Measurements from ENCODE around the gene CNPY1. TPM values are rescaled to one million over a fixed set of nuclear protein-coding genes. Genes with fewer than 3 reads are reported as not detected.

CNPY1 gene
- total RNA-seq, 5 donors from 2014 or later (not counting 1 experiment from before 2014, with no cell fraction given) = not detected

DNA sequence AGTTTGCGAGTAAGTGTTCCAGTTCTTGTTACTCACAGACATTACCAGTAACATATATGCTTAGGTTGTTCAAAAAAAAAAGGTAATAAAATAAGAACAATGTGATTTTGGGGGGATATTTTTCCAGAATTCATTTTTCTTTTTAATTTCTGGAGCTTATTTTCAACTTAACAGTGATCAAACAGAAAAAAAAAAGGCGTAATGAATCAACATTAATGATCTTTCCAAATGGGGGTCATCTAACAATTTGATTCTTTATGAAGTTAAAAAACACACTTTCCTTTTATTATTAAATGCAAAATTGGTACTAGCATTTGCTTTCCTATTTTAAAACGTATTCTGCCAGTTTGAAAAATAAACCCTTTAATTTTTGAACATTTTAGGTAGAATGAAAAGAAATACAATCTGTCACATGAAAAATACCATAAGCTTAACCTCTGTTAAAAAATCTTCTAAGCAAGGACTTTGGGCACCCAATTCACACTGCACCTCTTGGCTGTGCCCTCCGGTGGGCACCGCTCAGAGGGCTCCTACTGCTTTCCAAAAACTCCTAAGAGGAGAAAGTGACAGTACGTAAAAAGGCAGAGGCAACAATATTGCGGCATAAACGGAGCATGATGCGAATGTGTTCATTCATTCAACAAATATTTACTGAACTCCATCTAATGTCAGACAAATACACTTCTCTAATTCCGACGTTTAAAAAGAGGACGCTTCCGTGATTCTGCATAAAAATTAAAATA is 32.6 kb downstream of the CNPY1 start:
- Mint-ChIP-seq H3K4me3 (no peak overlapping the region), H3K36me3 (no peaks in the 10 kb centered on the region), H3K4me1 (peaks cover 12 to 16% (median 12%) of the 10 kb centered on the region in 3 donors), H3K27me3 (peaks cover 66 to 73% of the 10 kb centered on the region in 2 donors), H3K27ac (no peak overlapping the region), H3K9me3 (no peaks in the 10 kb centered on the region)
- ChIA-PET POLR2A (no interaction called here), CTCF (no interaction called here)
- no peaks in the 10 kb centered on the region for H3K36me3 ChIP-seq (ENCODE audit: control insufficient read depth in 2 of 2, extremely low read depth in 1 of 2, insufficient read depth in 1 of 2, low read length in 1 of 2)
- ATAC-seq (replicated peaks in 1 of 4) (no peak), DNase-seq (no peak)
- 63% methylated on average over 3 of the region's 13 CpGs for WGBS (ENCODE audit: insufficient coverage)
- H3K4me3 ChIP-seq (ENCODE audit: control insufficient read depth in 1 of 2, extremely low read depth in 1 of 2, low read length in 1 of 2) = no peak overlapping the region
- H3K9me3 ChIP-seq = no peaks in the 10 kb centered on the region
- peaks cover 18 to 48% of the 10 kb centered on the region in 2 experiments for H3K27me3 ChIP-seq (replicated peaks in 1 of 2; ENCODE audit: control insufficient read depth in 2 of 2, extremely low read depth in 1 of 2, insufficient read depth in 2 of 2, low read length in 1 of 2)
- peaks cover 6 to 11% of the 10 kb centered on the region in 2 experiments for H3K4me1 ChIP-seq (ENCODE audit: control insufficient read depth in 1 of 2, extremely low read depth in 1 of 2, insufficient read depth in 2 of 2, low read length in 2 of 2)
- no peak overlapping the region for H3K27ac ChIP-seq (ENCODE audit: low read length)

GRCh38 chr7:155512246-155512887 is 34.0 kb downstream of the CNPY1 start:
- Histone ChIP-seq H3K27me3 (replicated peaks in 1 of 2; ENCODE audit: control insufficient read depth in 2 of 2, extremely low read depth in 1 of 2, insufficient read depth in 2 of 2, low read length in 1 of 2) (peaks cover 25 to 47% of the 10 kb centered on the region in 2 experiments), H3K36me3 (ENCODE audit: control insufficient read depth in 2 of 2, extremely low read depth in 1 of 2, insufficient read depth in 1 of 2, low read length in 1 of 2) (no peaks in the 10 kb centered on the region), H3K27ac (ENCODE audit: low read length) (no peak overlapping the region), H3K4me1 (ENCODE audit: control insufficient read depth in 1 of 2, extremely low read depth in 1 of 2, insufficient read depth in 2 of 2, low read length in 2 of 2) (peaks cover 6 to 11% of the 10 kb centered on the region in 2 experiments), H3K9me3 (no peaks in the 10 kb centered on the region), H3K4me3 (ENCODE audit: control insufficient read depth in 1 of 2, extremely low read depth in 1 of 2, low read length in 1 of 2) (no peak overlapping the region)
- Mint-ChIP-seq H3K36me3 (no peaks in the 10 kb centered on the region), H3K9me3 (no peaks in the 10 kb centered on the region), H3K27ac (no peak overlapping the region), H3K4me3 (no peak overlapping the region), H3K27me3 (peaks cover 66 to 74% of the 10 kb centered on the region in 2 donors), H3K4me1 (peaks cover 13 to 22% (median 17%) of the 10 kb centered on the region in 3 donors)
- no peak for DNase-seq
- ChIA-PET CTCF (no interaction called here), POLR2A (no interaction called here)
- ATAC-seq (replicated peaks in 1 of 4) = no peak
- WGBS (ENCODE audit: insufficient coverage) = no CpG with 5 or more reads among the region's 4 CpGs

DNA sequence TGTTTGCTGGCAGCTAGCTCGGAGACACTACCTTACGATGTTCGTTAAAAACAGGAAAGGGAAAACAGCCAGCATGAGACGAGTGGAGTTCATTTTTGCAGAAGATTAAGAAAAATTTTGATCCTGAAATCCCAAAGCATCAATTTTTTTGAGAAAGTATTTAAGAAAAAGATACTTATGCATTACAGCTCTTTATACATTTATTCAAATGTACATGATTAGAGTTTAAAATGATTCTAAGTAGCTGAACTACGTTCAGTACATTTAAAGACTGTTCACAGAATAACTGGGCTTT is 34.7 kb downstream of the CNPY1 start:
- H3K4me1 Mint-ChIP-seq = peaks cover 19 to 28% (median 22%) of the 10 kb centered on the region in 3 donors
- H3K36me3 Mint-ChIP-seq = no peaks in the 10 kb centered on the region
- POLR2A ChIA-PET = no interaction called here
- Histone ChIP-seq H3K9me3 (no peaks in the 10 kb centered on the region), H3K4me1 (ENCODE audit: control insufficient read depth in 1 of 2, extremely low read depth in 1 of 2, insufficient read depth in 2 of 2, low read length in 2 of 2) (peaks cover 6 to 14% of the 10 kb centered on the region in 2 experiments), H3K36me3 (ENCODE audit: control insufficient read depth in 2 of 2, extremely low read depth in 1 of 2, insufficient read depth in 1 of 2, low read length in 1 of 2) (no peaks in the 10 kb centered on the region), H3K27me3 (replicated peaks in 1 of 2; ENCODE audit: control insufficient read depth in 2 of 2, extremely low read depth in 1 of 2, insufficient read depth in 2 of 2, low read length in 1 of 2) (peaks cover 31 to 42% of the 10 kb centered on the region in 2 experiments), H3K27ac (ENCODE audit: low read length) (no peak overlapping the region), H3K4me3 (ENCODE audit: control insufficient read depth in 1 of 2, extremely low read depth in 1 of 2, low read length in 1 of 2) (no peak overlapping the region)
- no peak overlapping the region for H3K27ac Mint-ChIP-seq
- H3K9me3 Mint-ChIP-seq = no peaks in the 10 kb centered on the region
- CTCF ChIA-PET = interaction anchor here in 1 of 2 donors (1.0 kb wide), 1 partner anchor 584 kb away, joined by 3 read pairs; no protein-coding TSS in a partner anchor
- DNase-seq (no peak), ATAC-seq (replicated peaks in 1 of 4) (no peak)
- WGBS (ENCODE audit: insufficient coverage) = 19% methylated on average over 3 of the region's 5 CpGs
- peaks cover 74 to 75% of the 10 kb centered on the region in 2 donors for H3K27me3 Mint-ChIP-seq
- H3K4me3 Mint-ChIP-seq = no peak overlapping the region

DNA sequence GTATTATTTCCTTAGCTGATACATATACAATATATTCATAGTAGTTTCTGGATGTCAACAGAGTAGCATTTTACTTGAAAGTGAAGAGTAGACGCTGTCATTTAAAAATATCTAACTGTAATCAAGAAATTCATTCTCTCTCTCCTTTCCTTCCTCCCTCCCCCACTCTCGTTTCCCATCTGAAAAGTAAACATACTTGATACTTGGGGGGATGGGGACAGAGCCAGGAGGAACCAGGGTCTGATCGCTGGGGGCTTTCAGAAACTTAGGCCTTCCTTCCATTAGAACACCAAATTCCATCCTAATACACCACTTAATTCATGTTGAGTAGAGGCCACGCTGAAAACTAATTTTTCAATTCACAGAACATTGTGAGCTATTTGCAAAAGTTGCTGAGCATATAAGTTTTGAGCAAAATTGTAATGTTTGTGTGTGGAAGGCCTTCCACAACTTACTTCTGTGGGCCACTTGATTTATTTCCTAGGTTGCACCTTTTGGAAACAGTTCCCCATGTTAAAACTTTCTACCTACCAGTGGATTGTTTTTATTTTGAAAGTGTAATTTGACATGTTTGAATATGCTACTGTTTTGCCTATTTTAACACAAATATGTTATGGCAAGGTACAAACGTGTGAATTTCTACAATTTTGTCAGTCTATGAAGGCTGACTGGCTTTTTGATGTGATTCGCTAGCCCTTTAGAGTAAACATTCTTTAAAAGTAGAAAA is 35.2 kb downstream of the CNPY1 start:
- no peaks in the 10 kb centered on the region for H3K9me3 Mint-ChIP-seq
- H3K36me3 Mint-ChIP-seq = no peaks in the 10 kb centered on the region
- Histone ChIP-seq H3K27me3 (replicated peaks in 1 of 2; ENCODE audit: control insufficient read depth in 2 of 2, extremely low read depth in 1 of 2, insufficient read depth in 2 of 2, low read length in 1 of 2) (peaks cover 32 to 40% of the 10 kb centered on the region in 2 experiments), H3K4me3 (ENCODE audit: control insufficient read depth in 1 of 2, extremely low read depth in 1 of 2, low read length in 1 of 2) (no peak overlapping the region), H3K27ac (ENCODE audit: low read length) (no peak overlapping the region), H3K36me3 (ENCODE audit: control insufficient read depth in 2 of 2, extremely low read depth in 1 of 2, insufficient read depth in 1 of 2, low read length in 1 of 2) (no peaks in the 10 kb centered on the region), H3K9me3 (no peaks in the 10 kb centered on the region), H3K4me1 (ENCODE audit: control insufficient read depth in 1 of 2, extremely low read depth in 1 of 2, insufficient read depth in 2 of 2, low read length in 2 of 2) (peaks cover 6 to 15% of the 10 kb centered on the region in 2 experiments)
- WGBS (ENCODE audit: insufficient coverage) = 14% methylated on average over 1 of the region's 6 CpGs
- no peak overlapping the region for H3K27ac Mint-ChIP-seq
- CTCF ChIA-PET = interaction anchor here in 1 of 2 donors (1.0 kb wide), 1 partner anchor 584 kb away, joined by 3 read pairs; no protein-coding TSS in a partner anchor
- no peak for ATAC-seq (replicated peaks in 1 of 4)
- H3K27me3 Mint-ChIP-seq = peaks cover 75 to 78% of the 10 kb centered on the region in 2 donors
- no peak for DNase-seq
- H3K4me1 Mint-ChIP-seq = peaks cover 20 to 33% (median 24%) of the 10 kb centered on the region in 3 donors
- POLR2A ChIA-PET = no interaction called here
- H3K4me3 Mint-ChIP-seq = no peak overlapping the region

DNA sequence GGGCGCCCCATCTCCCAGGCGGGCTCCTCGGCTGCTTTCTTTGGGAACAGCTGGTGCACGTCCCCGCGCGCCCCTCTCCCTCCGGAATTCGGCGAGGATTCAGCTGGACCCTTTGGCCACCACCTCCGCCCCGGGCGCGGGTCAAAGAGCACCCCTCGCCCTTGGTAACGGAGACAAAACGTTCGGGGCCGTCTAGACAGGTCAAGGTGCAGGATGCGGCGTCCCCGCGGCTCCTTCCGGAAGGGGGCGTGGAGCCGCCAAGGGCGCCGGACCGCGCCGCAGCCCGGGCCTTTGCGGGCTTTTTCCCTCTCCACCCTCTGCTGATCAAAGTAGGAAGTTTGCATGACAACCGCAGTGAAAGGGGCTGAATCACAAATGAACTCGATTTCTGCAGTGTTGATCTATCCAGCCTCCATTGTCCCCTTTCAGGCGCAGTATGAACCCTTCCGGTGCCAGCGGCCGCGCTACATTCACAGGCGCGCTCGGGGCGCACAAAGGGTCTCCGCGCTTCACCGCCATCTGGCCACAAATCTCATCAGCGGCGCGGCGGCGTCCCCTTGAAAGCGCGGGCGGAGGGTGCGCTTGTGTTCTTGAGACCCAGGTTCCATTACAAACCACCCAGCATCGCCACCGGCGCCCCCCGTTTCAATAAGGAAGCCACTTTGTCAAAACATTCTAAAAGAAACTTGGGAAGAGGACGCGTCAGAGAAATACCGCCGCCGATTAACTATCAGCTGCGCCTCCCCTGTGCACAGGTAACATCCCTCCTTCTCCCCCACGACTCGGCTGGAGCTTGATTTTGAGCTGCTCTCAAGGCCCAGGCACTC is 36.4 kb downstream of the CNPY1 start:
- H3K36me3 Mint-ChIP-seq = no peaks in the 10 kb centered on the region
- H3K36me3 ChIP-seq (ENCODE audit: control insufficient read depth in 2 of 2, extremely low read depth in 1 of 2, insufficient read depth in 1 of 2, low read length in 1 of 2) = no peaks in the 10 kb centered on the region
- H3K4me3 ChIP-seq (ENCODE audit: control insufficient read depth in 1 of 2, extremely low read depth in 1 of 2, low read length in 1 of 2) = peak overlapping the region in 1 of 2 donors; percentile 25
- no peak for DNase-seq
- ATAC-seq (replicated peaks in 1 of 4) = peak in 1 of 4 experiments; percentile 17
- H3K4me1 ChIP-seq (ENCODE audit: control insufficient read depth in 1 of 2, extremely low read depth in 1 of 2, insufficient read depth in 2 of 2, low read length in 2 of 2) = peaks cover 6 to 15% of the 10 kb centered on the region in 2 experiments
- H3K9me3 ChIP-seq = no peaks in the 10 kb centered on the region
- H3K4me3 Mint-ChIP-seq = peak overlapping the region in 1 of 3 donors; percentile 63
- peaks cover 33 to 39% of the 10 kb centered on the region in 2 experiments for H3K27me3 ChIP-seq (replicated peaks in 1 of 2; ENCODE audit: control insufficient read depth in 2 of 2, extremely low read depth in 1 of 2, insufficient read depth in 2 of 2, low read length in 1 of 2)
- peaks cover 21 to 41% (median 24%) of the 10 kb centered on the region in 3 donors for H3K4me1 Mint-ChIP-seq
- H3K27me3 Mint-ChIP-seq = peaks cover 78 to 80% of the 10 kb centered on the region in 2 donors
- CTCF ChIA-PET = no interaction called here
- peak overlapping the region in 1 of 2 donors; percentile 8 for H3K27ac Mint-ChIP-seq
- WGBS (ENCODE audit: insufficient coverage) = 4% methylated on average over 61 of the region's 68 CpGs
- H3K27ac ChIP-seq (ENCODE audit: low read length) = no peak overlapping the region
- H3K9me3 Mint-ChIP-seq = no peaks in the 10 kb centered on the region
- POLR2A ChIA-PET = no interaction called here

DNA sequence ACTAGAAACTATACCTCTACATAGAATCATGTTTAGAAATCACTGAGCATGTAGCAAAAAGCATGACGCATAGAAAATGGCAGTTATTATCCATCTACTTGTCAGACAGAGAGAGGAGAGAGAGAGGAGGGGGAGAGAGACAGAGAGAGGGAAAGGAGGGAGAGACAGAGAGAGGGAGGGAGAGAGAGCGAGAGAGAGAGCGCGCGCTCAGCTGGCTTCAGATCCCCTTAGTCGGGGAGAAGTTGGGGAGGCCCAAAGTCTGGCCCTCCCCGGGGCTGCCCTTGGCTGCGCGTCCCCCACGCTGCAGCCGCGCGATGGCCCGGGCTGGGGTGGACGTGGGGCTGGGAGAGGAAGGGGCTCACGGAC is 37.0 kb downstream of the CNPY1 start:
- H3K36me3 ChIP-seq (ENCODE audit: control insufficient read depth in 2 of 2, extremely low read depth in 1 of 2, insufficient read depth in 1 of 2, low read length in 1 of 2) = no peaks in the 10 kb centered on the region
- Mint-ChIP-seq H3K27ac (no peak overlapping the region), H3K4me3 (peak overlapping the region in 1 of 3 donors; percentile 61), H3K9me3 (no peaks in the 10 kb centered on the region), H3K36me3 (no peaks in the 10 kb centered on the region), H3K4me1 (peaks cover 21 to 41% (median 24%) of the 10 kb centered on the region in 3 donors), H3K27me3 (peaks cover 78 to 82% of the 10 kb centered on the region in 2 donors)
- WGBS (ENCODE audit: insufficient coverage) = 8% methylated on average over 10 of the region's 16 CpGs
- ChIA-PET CTCF (no interaction called here), POLR2A (no interaction called here)
- DNase-seq = no peak
- no peak for ATAC-seq (replicated peaks in 1 of 4)
- no peaks in the 10 kb centered on the region for H3K9me3 ChIP-seq
- H3K4me1 ChIP-seq (ENCODE audit: control insufficient read depth in 1 of 2, extremely low read depth in 1 of 2, insufficient read depth in 2 of 2, low read length in 2 of 2) = peaks cover 6 to 15% of the 10 kb centered on the region in 2 experiments
- H3K27me3 ChIP-seq (replicated peaks in 1 of 2; ENCODE audit: control insufficient read depth in 2 of 2, extremely low read depth in 1 of 2, insufficient read depth in 2 of 2, low read length in 1 of 2) = peaks cover 30 to 43% of the 10 kb centered on the region in 2 experiments
- H3K27ac ChIP-seq (ENCODE audit: low read length) = no peak overlapping the region
- H3K4me3 ChIP-seq (ENCODE audit: control insufficient read depth in 1 of 2, extremely low read depth in 1 of 2, low read length in 1 of 2) = peak overlapping the region in 1 of 2 donors; percentile 21
